GM19193 (cell line): Measurements from ENCODE around the gene PTGES.

ENCODE experiments used
- POLR2A ChIP-seq: IDR thresholded peaks from 4 replicates; pipeline ENCODE4 v1.6.1; 2011; ENCODE audit not compliant: insufficient read depth, insufficient read length; ENCODE audit errors: extremely low read depth

Gene PTGES

GRCh38 chr9:129714511-129715061, 38.3 kb downstream of the PTGES start:
- no peak for TF ChIP-seq POLR2A

- no peak for TF ChIP-seq POLR2A
Observed at GRCh38 chr9:129713402-129713679, 39.5 kb downstream of the PTGES start.

- no peak for TF ChIP-seq POLR2A
Observed at GRCh38 chr9:129712634-129713401, 40.0 kb downstream of the PTGES start.

GRCh38 chr9:129710169-129710453, 42.7 kb downstream of the PTGES start:
- TF ChIP-seq POLR2A = no peak

GRCh38 chr9:129709438-129710168, 43.2 kb downstream of the PTGES start:
- no peak for TF ChIP-seq POLR2A

GRCh38 chr9:129708793-129709192, 44.0 kb downstream of the PTGES start:
- TF ChIP-seq POLR2A = no peak

- no peak for TF ChIP-seq POLR2A
Observed at GRCh38 chr9:129704807-129705206, 48.0 kb downstream of the PTGES start.

GRCh38 chr9:129703667-129704355, 49.0 kb downstream of the PTGES start:
- TF ChIP-seq POLR2A = no peak

GRCh38 chr9:129702589-129703520, 50.0 kb downstream of the PTGES start:
- no peak for TF ChIP-seq POLR2A

GRCh38 chr9:129701549-129701948, 51.3 kb downstream of the PTGES start:
- no peak for TF ChIP-seq POLR2A

- TF ChIP-seq POLR2A = no peak
Observed at GRCh38 chr9:129701054-129701453, 51.8 kb downstream of the PTGES start.

GRCh38 chr9:129698254-129698757, 54.5 kb downstream of the PTGES start:
- TF ChIP-seq POLR2A = no peak

GRCh38 chr9:129697656-129698253, 55.1 kb downstream of the PTGES start:
- TF ChIP-seq POLR2A = no peak

GRCh38 chr9:129696944-129697655, 55.7 kb downstream of the PTGES start:
- no peak for TF ChIP-seq POLR2A

GRCh38 chr9:129695870-129696269, 57.0 kb downstream of the PTGES start:
- no peak for TF ChIP-seq POLR2A
